NCI-H146 (cell line): ENCODE data around the gene DPP6.
A peak's percentile ranks its signal among the peaks of the same experiment; 100 is the strongest.

Experiments
- DNase-seq: peaks from one replicate; lab custom pipeline; 2025; lab: John Stamatoyannopoulos, UW

Gene DPP6

GRCh38 chr7:154592388-154592787 is 540.2 kb downstream of the DPP6 start:
- no peak for DNase-seq

- DNase-seq = no peak
Measured at GRCh38 chr7:154598396-154598795, 546.2 kb downstream of the DPP6 start.

DNA sequence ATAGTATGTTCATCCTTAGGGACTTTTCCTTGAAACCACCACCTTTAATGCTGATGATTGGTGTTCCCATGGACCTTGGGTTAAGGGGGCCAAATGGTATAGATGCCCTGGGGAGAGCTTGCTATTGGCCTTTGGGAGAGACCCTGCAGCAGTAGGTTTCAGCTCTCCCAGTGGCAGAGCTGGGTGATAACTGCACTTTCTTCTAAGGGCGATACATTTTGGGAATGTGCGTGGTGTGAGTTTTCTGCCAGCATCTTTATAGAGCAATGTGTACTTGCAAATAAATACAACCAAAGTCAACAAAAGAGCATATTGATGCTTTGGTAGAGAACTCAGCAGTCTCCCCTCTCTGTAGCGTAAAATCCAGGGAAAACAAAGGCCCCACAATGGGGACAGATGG is 546.7 kb downstream of the DPP6 start:
- no peak for DNase-seq

- DNase-seq = no peak
Measured at GRCh38 chr7:154610903-154611302, 558.7 kb downstream of the DPP6 start.

GRCh38 chr7:154613811-154614210 is 561.6 kb downstream of the DPP6 start:
- no peak for DNase-seq

- DNase-seq = no peak
Measured at GRCh38 chr7:154620141-154620755, 568.0 kb downstream of the DPP6 start.

GRCh38 chr7:154623399-154623798 is 571.2 kb downstream of the DPP6 start:
- no peak for DNase-seq

DNA sequence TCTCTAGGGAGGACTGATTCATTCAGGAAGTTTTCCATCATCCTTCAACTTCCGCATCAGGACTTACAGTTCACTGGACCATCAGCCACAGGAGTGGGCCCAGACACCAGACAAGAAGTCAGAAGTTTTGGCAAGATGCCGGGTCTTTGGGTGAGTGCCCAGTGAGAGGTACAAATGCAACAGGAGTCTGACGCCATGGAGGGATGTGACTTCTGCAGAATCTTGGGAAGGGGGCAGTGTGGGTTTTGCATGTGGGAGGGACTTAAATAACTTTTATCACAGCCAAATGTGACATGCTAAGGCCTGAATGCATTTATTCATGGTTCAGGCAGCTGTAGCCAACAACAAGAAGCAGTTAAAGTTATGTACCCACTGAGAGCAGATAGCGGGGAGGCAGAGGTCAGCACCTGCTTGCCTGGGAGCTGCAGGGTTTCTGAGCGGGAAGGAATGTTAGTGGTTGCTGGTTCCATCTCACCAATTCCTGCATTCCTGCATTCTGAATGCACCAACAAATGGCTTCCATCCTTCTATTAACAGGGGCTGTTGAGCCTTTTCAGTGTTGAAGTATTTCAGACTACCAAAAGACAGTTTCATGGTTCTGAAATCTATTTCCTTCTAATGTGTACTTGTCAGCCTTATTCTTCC is 575.6 kb downstream of the DPP6 start:
- DNase-seq = no peak

GRCh38 chr7:154628556-154628955 is 576.4 kb downstream of the DPP6 start:
- no peak for DNase-seq

DNA sequence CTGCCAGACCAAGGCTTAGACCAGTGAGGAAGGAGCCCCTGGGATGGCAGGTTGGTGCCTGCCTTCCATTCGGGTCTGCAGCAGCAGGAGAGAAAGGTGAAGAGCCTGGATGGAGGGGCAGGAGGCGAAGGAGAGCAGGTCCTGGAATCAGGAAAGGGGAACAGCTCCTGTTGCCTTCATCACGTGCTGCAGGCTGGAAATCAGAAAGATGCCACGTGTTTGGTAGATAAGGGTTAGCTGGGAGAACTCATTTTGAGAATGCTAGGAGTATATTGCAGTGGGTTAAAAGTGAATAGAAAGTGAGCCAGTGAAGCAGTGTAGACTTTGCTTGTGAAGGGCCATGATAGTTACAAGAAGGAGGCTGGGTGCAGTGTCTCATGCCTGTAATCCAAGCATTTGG is 579.0 kb downstream of the DPP6 start:
- DNase-seq = no peak

GRCh38 chr7:154633641-154634040 is 581.4 kb downstream of the DPP6 start:
- DNase-seq = no peak

- no peak for DNase-seq
Measured at GRCh38 chr7:154638286-154638685, 586.1 kb downstream of the DPP6 start.

DNA sequence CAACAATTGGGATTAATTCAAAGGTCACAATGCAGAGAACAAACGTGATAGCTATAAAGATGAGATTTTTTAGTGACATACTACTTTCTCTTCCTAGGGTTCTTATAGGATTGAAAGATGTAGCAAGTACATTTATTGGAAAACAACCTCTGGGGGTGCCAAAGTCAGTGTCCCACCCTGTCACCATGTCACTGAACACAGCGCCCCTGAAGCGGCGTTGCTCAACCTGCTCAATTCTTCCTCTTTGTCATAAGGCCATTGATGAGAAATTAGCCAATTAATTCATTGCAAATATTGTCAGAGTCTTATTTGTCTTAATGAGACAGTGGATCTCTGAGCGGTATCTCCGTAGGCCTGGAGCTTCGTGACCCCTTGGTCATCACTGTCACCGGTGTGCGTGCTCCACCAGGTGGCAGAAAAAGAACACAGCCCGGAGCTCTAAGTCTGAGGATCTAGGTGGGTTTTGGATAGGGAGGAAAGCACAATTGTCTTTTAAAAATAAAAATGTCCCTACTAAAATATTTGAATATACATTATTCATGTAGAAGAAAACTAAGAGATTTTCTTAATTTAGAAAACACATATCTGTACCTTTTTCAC is 588.2 kb downstream of the DPP6 start:
- peak; percentile 55 for DNase-seq

GRCh38 chr7:154640917-154641316 is 588.7 kb downstream of the DPP6 start:
- no peak for DNase-seq

DNA sequence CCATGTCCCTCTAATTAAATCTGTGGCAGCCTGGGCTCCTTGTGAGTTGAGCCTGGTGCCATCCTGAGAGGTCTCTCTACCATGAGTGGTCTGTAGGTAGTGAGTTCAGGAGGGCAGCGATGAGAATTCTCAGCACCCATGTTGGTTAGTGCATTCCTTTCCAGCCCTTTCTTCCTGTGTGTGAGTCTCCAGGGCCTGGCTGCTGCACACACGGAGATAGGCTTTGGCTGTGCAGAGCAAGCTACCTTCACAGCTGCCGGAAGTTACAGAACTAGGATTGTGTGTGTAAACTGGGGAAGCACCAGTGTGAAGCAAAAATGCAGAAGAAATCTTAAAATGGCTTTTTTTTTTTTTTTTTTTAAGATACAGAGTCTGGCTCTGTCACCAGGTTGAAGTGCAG is 592.2 kb downstream of the DPP6 start:
- no peak for DNase-seq

DNA sequence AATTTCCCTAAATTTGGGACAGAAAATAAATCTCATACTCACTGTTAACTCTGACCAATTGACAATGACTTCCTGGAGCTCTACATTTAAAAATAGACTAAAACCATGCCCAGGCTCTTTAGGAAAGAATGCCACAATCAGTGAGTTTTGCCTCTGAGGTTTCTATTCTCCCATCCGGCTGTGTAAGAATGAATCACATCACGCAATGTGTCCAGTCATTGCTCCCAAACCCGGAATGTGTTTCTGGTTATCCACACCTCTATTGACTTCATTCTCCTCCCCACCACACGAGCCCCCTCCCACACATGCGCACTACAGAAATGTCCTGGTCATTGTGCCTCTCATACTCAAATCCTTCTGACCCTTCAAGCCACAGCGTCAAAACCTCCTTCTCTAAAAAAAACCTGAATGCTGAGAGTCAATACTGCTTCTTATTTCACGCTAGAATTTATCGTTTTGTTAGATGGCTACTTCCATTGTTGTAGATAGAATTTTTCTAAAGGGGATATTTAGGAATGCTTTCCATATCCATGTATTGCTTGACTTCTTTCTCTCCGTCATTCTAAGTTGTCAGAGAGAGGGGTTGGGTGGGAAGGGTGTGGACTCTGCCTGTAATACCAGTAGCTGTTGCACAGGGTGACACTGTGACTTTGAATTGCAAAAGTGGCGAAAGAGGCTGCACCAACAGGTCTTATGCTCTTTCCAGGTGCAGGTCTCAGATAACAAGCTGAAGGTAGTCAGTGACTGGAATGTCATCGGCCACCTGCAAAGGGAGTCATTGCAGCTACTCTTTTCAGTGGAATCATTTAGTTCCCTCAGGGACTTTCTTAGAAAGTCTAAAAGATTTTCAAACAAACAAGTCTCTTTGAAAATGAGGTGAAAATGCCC is 594.2 kb downstream of the DPP6 start:
- no peak for DNase-seq

DNA sequence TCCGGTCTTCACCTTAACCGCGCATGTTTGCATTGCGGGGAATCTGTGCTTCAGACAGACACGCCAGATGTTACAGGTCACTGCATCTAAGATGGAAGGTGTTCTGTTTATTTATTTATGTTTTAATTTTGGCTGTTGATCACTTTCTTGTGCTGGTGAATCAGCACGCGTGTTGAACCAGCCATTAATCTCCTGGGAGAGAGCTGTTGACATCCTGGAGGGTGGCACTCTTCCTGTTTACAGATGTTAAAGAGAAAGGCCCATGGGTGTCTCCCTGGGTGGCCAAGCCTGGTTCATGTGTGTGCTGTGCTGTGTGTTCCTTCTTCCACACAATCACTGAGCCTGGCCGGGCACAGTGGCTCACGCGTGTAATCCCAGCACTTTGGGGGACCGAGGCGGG is 595.4 kb downstream of the DPP6 start:
- DNase-seq = no peak

DNA sequence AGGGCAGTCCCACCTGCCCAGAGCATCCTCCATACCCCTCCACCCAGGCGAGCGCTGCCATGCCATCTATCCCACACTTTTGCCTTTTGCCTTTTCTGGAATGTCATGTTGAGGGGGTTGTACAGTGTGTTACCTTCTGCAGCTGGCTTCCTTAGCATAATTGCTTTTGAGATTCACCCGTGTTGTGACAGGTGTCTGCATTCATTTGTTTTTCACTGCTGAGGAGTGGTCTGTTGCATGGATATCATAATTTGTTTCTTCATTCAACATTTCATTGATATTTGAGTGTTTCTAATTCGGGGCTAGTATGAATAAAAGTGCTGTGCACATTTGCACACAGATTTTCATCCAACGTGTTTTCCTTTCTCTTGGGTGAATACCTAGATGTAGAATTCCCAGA is 596.8 kb downstream of the DPP6 start:
- DNase-seq = peak; percentile 27

GRCh38 chr7:154649434-154649833 is 597.2 kb downstream of the DPP6 start:
- DNase-seq = peak; percentile 58

- DNase-seq = no peak
Measured at GRCh38 chr7:154650275-154650674, 598.1 kb downstream of the DPP6 start.

GRCh38 chr7:154651501-154651900 is 599.3 kb downstream of the DPP6 start:
- no peak for DNase-seq

GRCh38 chr7:154652564-154652963 is 600.4 kb downstream of the DPP6 start:
- no peak for DNase-seq

- DNase-seq = no peak
Measured at GRCh38 chr7:154653281-154653680, 601.1 kb downstream of the DPP6 start.
